EH (cell line): ENCODE measurements around the gene SHKBP1.

ENCODE experiments used
- DNase-seq: peaks from one replicate; pipeline ENCODE4 v3.0.0-alpha.2; 2015; ENCODE audit warnings: low read depth

Gene SHKBP1

DNA sequence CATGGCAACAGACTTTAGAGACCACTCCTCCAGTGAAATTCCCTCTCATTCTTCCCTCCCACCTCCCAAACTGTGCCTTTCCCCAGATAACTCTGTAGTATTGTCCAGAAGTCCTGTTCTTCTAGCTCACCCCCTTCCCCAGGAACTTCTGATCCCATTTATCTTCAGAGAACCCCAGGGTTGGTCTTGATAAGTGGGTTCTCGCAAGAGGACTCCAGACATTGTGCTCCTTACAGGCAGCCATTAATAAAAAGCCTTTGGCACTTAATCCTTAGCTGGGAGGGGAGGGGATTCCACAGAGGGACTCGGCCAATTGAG, 26.4 kb downstream of the SHKBP1 start:
- DNase-seq = no peak

DNA sequence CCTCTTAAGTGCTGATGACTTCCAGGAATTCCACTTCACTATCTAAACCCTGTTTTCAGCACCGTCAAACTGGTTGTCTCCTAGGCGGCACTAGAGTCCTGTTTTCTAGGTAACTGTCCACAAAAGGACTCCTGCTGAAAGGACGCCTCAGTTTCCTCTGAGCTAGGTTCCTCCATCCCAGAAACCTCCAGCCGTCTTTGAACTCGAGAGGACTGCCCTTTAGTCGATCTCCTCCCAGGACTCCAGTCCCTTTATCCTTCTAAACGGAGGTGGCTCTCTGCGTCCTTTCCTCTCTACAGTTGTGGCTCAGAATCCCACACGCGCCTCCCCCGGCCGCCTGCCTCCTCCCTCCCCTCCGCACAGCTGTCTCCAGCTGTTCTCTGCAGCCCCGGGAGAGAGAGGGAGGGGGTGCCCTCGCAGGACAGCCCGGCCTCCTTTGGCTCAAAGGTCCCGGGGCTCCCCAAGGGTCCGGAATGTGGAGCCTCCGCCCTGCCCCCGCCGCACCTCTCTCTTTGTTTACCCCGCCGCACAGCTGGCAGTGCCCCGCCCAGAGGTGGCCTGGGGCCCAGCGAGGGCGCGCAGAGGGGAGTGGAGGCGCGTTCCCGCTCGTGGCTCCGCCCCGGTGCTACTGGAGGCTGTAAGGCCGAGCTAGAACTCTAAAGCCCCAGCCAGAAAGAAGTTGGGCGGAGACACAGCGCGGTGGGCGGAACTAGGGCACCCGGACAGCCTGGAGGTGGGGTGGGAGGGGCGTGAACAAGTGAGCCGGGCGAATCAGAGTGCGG, 26.9 kb downstream of the SHKBP1 start:
- DNase-seq = peak; percentile 94

DNA sequence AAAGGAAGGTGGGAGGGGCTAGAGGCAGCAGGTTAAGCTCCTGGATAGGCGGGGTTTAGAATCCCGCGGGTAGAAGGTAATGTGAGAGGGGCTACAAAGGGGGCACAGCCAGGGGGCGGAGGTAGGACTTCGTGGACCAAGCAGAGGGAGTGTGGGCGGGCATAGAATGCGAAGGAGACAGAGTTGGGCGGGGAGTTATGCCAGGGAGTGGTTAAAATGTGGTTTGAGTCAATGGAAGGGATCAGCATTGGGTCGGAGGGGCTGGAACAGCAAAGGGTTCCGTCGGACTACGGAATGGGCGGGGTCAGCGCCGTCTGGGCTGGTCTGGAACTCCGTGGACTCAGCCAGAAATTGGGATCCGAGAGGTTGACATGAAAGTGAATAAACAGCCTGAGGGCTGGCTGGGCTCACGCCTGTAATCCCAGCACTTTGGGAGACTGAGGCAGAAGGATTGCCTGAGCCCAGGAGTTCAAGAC, 27.5 kb downstream of the SHKBP1 start:
- DNase-seq = no peak

DNA sequence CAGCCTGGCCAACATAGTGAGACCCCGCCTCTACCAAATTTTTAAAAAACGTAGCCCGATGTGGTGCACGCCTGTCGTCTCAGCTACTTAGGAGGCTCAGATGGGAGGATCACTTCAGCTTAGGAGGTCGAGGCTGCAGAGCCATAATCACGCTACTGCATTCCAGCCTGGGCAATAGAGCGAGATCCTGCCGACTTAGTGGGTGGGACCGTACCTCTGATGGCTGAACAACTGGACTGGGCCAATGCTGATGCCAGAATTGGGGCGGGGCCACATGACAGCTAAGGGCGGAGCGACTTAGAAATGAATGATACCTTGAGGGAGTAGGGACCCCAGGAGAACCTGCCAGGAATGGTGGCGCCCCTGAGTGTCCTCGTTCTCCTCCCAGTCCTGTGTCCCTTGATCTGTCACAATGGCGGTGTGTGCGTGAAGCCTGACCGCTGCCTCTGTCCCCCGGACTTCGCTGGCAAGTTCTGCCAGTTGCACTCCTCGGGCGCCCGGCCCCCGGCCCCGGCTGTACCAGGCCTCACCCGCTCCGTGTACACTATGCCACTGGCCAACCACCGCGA, 28.1 kb downstream of the SHKBP1 start:
- DNase-seq = no peak

DNA sequence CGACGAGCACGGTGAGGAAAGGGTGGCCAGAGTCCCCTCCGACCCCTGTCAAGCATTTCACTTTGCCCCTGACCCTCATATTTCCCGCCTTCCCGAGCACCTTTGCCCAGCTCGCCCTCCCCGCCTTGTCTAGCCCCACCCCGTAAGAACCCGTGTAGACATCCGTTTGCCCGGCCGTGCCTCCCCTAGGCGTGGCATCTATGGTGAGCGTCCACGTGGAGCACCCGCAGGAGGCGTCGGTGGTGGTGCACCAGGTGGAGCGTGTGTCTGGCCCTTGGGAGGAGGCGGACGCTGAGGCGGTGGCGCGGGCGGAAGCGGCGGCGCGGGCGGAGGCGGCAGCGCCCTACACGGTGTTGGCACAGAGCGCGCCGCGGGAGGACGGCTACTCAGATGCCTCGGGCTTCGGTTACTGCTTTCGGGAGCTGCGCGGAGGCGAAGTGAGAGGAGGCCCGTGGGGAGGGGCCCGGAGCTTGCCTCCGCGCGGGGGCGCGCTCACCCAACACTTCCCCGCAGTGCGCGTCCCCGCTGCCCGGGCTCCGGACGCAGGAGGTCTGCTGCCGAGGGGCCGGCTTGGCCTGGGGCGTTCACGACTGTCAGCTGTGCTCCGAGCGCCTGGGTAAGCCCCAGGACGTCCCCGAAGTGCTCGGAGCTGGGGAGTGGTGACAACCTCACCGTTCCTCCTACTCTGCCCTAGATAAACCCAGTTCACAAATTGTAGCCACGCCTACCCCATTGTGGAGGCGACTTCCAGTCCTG, 28.7 kb downstream of the SHKBP1 start:
- peak; percentile 62 for DNase-seq

DNA sequence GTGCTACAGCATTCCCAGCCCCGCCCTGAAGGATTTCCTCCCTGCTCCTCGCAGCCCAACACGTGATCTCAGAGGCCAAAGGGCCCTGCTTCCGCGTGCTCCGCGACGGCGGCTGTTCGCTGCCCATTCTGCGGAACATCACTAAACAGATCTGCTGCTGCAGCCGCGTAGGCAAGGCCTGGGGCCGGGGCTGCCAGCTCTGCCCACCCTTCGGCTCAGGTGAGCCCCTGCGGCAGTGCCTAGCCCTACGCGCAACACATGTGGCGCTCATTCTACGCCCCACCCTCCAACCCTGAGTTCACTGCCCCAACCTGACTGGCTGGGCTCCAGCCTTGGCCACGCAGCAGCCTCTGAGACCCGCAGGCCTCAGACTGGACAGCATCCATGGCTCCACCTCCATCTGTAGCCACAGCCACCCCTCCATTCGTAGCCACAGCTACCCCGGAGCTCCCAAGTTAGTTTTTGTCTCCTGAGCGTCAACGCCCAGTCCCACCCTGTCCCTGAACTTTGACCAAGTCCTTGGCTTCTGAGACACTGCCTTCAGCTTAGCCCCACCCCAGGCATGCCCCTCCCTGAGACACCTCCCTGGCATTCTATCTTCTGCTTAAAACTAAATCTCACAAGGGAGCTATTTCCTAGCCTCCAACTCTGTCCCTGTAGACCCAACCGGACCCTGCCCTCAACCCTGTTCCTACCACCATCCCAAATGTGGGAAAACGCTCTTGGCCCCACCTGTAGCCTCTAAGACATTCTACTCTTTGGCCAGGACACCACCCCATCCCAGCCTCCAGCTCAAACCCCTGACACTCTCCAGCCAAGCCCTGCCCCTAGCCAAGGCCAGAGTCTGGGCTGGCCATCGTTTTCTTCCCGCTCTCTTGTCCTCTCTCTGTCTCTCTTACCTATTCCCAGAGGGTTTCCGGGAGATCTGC, 30.9 kb downstream of the SHKBP1 start:
- DNase-seq = no peak

DNA sequence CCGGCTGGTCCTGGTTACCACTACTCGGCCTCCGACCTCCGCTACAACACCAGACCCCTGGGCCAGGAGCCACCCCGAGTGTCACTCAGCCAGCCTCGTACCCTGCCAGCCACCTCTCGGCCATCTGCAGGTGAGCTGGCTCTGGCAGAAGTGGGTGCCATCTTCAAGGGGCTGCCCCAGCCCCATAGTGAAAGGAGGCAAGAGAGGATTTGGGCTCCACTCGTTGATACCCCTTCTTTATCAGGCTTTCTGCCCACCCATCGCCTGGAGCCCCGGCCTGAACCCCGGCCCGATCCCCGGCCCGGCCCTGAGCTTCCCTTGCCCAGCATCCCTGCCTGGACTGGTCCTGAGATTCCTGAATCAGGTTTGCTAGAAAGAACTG, 31.6 kb downstream of the SHKBP1 start:
- no peak for DNase-seq

DNA sequence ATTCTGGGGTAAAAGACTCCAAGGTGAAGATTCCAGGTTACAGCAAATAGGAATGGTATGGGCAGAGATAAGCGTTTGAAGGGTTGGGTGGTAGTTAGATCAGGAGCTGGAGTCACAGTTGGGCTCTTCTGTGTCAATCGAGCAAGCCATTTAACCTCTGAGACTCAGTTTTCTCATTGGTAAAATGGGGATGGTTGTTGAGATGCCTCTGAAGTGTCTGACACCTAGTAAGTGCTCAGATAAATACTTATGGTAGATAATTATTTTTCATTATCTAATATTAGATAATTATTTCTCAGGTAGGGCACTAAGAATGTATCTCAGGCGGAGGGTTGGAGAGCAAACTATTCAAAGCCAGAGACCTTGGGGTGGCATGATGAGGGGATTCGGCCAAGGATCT, 32.3 kb downstream of the SHKBP1 start:
- DNase-seq = no peak

DNA sequence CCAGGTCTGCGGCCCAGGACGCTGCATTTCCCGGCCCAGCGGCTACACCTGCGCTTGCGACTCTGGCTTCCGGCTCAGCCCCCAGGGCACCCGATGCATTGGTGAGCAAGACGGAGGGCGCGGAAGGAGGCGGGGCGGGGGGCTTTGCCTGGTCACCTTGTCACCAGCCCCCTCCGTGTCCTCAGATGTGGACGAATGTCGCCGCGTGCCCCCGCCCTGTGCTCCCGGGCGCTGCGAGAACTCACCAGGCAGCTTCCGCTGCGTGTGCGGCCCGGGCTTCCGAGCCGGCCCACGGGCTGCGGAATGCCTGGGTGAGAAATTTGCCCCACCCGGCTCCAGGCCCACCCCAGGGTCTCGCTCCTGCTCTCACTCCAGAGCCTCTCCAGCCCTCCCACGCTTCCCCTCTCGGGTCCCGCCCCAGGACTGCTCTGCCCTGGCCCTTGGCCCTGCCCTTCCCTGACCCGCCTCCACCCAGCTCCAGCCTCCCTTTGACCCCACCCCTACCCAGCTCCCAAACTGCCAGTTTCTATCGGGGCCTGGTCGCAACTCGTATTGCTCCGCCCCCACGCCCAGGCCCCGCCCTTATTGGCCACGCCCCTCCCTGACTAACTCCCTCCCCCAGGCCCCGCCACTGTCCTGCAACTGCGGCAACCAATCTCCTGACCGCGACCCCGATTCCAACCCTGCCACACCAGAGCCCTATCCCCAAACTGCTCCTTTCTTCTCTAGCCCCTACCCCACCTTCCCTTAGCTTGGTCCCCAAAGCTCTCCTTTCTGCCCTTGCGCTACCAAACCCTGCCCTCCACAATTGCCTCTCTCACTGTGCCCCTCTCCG, 33.1 kb downstream of the SHKBP1 start:
- peak; percentile 63 for DNase-seq

DNA sequence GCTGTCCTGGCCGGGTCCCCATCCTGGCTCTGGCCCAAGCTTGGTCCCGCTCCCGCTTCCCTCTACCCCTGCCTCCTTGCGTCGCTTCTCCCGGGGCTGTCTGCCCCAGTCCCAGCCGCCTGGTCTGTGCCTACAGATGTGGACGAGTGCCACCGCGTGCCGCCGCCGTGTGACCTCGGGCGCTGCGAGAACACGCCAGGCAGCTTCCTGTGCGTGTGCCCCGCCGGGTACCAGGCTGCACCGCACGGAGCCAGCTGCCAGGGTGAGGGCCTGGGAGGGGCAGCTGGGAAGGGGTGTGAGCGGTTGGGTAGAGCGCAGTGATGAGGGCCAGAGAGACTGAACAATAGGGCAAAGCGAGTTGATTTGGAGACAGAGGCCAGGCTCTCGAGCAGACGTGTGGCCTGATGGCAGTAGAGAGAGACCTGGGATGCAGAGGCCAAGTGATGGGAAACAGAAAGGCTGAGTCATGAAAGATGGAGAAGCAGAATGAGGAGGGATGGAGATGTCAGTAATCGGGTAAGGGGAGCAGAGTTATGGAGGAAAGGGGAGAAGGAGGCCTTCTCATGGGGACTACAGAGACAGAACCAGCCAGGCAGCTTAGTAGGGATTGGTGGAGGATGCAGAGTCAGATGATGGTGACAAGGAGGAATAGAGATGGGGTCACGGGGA, 33.9 kb downstream of the SHKBP1 start:
- no peak for DNase-seq

DNA sequence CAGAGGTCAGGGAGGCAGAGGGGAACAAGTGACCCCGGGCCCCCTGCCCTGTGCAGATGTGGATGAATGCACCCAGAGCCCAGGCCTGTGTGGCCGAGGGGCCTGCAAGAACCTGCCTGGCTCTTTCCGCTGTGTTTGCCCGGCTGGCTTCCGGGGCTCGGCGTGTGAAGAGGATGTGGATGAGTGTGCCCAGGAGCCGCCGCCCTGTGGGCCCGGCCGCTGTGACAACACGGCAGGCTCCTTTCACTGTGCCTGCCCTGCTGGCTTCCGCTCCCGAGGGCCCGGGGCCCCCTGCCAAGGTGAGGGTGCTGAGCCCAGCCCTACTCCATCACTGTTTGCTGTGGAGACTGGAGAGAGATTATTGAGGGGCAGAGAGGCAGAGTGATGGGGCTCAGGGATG, 34.4 kb downstream of the SHKBP1 start:
- DNase-seq = no peak

DNA sequence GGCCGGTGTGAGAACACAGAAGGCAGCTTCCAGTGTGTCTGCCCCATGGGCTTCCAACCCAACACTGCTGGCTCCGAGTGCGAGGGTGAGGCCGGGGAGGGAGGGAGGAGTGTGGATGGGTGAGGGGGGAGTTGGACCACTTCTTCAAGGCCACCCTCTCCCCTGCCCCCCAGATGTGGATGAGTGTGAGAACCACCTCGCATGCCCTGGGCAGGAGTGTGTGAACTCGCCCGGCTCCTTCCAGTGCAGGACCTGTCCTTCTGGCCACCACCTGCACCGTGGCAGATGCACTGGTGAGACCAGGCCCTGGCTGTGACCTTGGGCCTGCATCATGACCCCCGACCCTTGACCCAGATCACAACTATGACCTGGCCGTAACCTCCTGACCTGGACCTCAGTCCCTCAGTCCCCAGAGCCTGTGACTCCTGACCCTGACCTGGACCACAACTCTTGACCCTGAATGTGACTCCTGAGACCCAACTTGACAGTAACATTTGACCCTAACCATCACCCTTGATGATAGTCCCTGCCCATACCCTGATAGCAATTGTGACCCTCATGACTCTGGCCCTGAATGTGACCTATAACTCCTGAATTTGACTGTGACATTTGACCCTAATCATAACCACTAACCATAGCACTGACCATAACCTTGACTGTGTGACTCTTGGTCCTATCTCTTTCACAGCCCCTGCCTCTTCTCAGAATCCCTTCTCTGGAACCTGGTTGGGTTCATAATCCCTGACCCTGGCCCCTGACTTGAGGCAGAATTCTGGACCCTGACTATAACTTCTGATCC, 35.4 kb downstream of the SHKBP1 start:
- DNase-seq = no peak

DNA sequence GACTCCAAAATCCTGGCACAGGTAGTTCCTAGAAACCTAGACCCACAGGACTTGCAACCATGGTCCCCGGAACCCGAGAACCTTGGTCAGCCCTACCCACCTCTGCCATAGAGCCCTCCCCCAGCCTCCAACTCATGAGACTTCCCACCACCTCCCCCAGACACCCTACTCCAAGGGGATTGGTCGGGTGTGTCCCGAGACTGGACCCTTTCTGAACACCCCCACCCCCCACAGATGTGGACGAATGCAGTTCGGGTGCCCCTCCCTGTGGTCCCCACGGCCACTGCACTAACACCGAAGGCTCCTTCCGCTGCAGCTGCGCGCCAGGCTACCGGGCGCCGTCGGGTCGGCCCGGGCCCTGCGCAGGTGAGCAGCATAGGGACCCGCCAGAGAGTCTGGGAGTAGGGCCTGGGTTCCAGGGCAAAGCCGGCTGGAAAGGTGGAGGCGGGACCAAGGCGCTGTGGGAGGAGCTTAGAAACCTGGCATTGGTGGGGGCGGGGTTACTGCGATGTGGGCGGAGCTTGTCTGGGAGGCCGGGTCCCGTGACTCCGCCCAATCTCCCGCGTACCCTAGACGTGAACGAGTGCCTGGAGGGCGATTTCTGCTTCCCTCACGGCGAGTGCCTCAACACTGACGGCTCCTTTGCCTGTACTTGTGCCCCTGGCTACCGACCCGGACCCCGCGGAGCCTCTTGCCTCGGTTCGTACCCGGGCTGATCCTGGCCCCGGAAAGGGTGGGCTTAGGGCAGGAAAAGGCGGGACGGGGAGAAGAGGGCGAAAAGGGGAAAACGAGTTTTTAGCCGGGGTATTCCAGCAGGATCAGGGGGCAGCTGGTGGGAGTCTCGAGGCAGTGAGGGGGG, 36.4 kb downstream of the SHKBP1 start:
- DNase-seq = no peak

DNA sequence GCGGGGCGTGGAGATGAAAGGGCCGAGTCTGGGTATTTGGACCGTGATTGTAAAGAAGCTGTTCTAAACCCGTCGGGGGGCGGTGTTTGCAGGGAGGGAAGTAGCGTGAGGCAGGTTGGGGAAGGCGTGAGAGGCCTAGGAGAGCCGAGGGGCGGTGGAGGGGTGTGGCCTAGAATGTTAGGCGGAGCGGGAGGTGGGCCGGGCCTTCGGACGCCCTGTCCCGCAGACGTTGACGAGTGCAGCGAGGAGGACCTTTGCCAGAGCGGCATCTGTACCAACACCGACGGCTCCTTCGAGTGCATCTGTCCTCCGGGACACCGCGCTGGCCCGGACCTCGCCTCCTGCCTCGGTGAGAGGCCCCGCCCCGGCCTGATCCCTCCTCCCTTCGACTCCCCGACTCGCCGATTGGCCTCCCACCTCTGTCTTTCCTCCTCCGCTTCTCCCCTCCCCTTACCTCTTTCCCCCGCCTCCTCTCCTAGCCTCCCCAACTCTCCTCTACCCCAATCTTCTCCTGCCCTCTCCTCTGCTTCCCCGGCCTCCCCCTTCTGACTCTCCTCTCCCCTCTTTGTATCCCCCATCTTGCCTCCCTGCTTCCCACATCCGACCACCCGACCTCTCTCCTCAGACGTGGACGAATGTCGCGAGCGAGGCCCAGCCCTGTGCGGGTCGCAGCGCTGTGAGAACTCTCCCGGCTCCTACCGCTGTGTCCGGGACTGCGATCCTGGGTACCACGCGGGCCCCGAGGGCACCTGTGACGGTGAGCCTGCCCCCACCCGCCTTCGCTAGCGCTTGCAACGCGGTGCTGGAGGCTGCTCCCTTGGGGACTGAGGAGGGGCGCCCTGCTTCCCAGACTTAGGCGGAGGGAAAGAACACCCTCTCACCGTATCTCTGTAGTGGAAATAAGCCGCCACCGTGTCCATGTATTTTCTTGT, 37.3 kb downstream of the SHKBP1 start:
- peak; percentile 68 for DNase-seq

DNA sequence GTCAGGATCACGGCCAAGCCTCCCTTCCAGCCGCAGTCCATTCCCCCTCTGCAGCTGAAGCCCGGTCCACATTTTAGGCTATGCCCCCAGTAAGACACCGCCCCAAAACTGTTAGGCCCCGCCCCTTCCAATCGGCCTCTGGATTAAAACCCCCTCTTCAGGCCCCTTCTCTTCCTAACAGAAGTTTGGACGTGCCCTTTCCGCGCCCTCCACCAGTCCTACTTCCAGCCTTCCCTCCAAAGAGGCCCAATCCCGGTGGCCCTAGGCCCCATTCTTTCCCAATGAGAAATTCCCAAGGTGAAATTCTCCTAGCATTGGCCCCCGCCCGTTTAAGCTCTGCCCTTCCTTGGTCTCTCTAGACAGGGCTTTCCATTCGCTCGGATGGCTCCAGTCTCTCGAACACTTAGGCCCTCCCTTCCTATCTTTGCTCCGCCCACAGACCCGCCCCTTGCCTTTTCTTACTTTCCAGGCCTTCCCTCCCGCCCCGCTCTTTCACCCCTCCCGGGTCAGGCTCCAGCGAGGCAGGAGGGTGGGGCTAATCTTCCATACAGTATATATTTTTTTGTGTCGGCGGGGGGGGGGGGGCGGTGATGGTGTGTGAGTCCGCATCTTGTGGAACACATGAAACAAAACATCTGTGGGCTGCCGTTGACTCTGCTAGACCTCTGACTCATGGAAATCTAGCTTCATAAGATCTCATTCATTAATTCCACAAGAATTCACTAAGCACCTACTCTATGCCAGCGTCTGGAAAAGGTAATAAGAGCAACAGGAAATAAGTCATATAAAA, 38.1 kb downstream of the SHKBP1 start:
- peak; percentile 91 for DNase-seq

DNA sequence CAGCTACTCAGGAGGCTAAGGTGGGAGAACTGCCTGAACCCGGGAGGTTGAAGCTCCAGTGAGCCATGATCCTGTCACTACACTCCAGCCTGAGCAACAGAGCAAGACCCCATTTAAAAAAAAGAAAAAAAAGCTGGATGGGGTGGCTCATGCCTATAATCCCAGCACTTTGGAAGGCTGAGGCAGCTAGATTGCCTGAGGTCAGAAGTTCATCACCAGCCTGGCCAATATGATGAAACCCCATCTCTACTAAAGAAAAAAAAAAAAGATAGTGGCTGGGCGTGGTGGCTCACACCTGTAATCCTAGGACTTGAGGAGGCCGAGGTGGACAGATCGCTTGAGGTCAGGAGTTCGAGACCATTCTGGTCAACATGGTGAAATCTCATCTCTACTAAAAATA, 39.5 kb downstream of the SHKBP1 start:
- DNase-seq = no peak

DNA sequence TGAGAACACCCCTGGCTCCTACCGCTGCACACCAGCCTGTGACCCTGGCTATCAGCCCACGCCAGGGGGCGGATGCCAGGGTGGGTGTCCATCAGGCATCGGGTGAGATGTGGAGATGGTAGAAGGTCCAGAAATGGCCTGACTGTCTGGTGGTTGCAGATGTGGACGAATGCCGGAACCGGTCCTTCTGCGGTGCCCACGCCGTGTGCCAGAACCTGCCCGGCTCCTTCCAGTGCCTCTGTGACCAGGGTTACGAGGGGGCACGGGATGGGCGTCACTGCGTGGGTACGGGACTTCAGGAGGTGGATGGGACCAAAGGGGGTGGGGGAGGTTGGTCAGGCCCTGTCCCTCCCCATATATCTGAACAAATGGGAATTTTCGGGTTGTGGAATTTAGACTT, 40.3 kb downstream of the SHKBP1 start:
- no peak for DNase-seq
